Muscle of arm (tissue), 12 donors: ENCODE data around the gene HOXA4. TPM values are rescaled to one million over a fixed set of nuclear protein-coding genes. Genes with fewer than 3 reads are reported as not detected.

Experiments
- DNase-seq: peaks from one replicate; pipeline ENCODE4 v3.0.0-alpha.2; 2013
- polyA plus RNA-seq, 12 donors: library from polyadenylated mRNA; unstranded; fragments of 120-200 nt; gene quantifications; one replicate each; pipeline ENCODE4 v1.2.1, GENCODE V29; 2013; ENCODE audit not compliant: insufficient read length in 12 of 12

Gene HOXA4
- polyA plus RNA-seq, 12 donors: 15.4 to 32.6 (median 27.3) TPM; not detected in 1

DNA sequence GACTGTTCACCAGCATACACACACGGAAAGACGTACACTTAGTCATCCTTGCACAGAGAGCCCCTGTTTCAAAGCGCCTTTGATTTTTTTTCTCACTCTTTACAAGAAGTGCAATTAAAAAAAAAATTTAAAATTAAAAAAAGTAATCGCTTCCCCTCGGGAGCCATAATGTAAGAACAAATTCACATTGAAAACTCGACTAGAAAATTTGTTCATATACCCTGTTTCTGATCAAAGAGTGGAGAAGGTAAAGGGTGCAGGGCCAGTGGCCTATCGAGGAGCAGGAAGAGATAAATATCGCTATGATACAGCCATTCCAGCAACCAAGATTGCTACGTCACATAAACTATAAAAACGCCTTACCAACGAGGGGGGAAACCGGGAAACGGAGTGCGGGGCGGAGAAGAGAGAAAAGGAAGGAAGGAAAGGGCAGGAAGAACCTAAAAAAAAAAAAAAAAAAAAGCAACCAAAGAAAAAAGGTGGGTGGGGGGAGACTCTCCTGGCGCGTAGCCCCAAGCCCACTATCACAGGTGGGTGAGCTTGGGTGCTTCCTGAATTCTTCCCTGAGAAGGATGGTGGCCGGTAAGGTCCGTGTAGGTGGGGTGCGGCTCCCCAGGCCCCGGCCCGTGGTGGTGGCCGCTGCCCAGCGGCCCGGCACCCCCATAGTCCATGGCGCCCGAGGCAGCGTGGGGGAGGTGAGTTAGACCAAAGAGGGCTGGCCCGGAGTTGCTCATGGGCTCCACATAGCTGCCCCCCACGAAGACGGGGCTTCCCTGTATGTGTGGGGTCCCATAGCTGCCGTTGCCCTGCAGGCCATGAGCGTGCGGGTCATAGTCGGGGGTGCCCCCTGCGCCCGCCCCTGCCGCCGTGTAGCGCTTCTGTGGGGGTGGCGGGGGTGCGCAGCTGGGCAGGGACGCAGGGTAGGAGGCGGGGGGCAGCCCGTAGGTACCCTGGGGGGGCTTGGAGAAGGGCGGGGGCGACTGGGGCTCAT is 22.9 kb downstream of the HOXA4 start:
- DNase-seq: no peak

DNA sequence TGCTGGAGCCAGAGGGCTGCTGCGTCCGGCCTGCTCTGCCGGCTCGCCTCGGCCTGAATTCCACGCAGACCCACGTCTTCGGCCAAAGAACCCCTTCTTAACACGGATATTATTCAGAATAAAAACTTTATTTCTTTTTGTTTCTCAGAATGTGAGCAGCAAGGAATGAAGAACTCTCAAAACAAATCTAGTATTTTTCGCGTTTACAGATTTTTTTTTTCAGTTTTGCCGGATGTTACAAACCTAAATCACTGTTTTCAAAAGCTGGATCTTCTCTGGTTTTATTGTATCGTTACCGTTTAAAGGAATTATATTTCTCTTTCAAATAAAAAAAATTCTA is 23.7 kb downstream of the HOXA4 start:
- no peak for DNase-seq

DNA sequence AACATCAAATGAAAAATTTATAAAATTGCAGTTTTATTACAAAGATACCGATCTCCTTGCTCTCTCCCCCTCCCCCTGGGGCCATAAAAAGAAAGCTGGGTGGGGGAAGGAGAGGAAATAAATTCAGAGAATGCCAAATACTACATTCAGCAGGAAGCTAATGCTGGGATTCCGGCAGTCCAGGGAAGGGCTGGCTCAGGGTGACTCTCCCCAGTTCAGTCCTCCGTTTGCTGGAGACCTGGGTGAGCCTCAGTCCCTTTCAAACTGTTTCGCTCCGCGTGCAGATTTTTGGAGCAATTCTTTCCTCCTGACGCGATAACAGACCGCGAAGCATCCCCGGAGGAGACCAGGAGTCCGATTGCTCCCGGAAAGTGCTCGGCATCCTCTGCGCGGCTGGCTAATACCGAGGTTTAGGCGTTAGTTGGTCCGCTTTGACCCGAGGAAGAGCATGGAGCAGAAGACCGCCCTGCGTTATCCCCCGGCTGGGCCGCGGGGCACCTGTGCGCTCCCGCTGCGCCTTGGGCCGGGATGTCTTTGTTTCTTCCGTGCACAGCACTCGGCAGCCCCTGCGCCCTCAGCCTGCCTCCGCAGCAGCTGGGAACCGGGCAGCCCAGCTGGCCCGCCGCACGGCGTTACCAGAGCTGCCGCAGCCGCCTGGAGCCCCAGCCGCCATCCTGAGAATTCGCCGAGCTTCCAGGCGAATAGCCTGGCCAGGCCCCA is 24.2 kb downstream of the HOXA4 start:
- no peak for DNase-seq

DNA sequence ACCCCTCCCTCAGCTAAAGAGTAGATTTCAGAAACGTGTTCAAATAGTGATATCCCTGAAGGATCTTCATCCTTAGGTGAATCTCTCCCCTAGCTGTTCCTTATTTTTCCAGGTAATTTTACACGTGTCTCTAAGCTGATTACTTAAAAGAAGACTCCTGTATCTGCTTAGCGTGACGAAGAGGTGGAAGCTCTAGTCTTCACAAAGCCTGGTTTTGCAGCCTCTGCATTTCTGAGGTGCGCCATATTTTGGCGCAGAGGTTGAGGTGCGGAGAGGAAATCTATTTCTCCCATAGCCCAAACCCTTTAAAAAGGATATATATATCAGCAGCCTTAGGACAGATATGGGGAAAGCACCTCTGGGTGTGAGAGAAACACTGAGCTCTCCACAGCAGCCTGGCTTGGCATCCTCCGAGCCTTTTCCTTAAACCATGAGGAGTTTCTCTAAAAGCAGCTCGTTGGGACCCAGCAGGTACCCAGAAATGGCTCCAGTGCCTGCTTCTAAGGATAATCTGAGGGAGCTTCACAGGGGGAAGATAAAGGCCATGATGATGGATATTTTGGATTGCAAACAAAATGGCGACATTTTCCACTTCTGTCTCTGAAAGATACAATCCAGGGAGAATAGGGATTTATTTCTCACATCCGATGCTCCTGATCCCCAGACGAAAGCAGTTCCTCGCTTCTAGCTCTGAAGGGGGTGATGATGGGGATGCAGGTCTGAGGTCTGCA is 25.1 kb downstream of the HOXA4 start:
- no peak for DNase-seq

DNA sequence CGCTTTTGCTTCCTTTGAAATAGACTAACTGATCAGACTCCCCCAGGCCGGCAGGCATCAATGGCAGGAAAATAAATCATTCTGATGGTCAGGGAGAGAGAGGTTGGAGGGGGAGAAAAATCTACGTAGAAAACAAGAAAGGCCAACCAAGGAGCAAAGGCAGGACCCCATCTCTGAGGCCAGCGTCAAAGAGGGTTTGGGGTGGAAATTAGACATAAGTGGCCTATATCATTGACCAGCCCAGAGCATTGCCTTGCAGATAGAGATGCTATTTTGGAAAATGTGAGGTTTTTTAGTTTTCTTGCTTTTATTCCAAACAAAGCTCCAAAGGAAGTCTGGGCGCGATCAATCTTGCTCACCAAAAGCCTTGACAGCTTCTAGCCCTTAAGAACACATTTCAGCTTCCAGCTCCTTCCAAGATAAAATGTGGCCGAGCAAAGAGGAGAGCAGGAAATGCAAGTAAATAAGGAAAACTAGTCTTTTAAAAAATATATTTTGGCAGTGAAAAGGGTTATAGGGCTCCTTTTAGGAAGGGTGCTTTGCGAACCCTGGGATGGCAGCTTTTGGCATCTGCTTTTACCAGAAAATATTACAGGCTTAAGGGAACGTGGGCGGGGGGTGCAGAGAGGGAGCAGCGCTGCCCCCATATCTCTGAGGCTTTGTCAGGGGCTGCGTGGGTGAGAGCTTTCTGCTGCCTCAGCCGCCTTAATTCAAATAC is 26.1 kb downstream of the HOXA4 start:
- no peak for DNase-seq

DNA sequence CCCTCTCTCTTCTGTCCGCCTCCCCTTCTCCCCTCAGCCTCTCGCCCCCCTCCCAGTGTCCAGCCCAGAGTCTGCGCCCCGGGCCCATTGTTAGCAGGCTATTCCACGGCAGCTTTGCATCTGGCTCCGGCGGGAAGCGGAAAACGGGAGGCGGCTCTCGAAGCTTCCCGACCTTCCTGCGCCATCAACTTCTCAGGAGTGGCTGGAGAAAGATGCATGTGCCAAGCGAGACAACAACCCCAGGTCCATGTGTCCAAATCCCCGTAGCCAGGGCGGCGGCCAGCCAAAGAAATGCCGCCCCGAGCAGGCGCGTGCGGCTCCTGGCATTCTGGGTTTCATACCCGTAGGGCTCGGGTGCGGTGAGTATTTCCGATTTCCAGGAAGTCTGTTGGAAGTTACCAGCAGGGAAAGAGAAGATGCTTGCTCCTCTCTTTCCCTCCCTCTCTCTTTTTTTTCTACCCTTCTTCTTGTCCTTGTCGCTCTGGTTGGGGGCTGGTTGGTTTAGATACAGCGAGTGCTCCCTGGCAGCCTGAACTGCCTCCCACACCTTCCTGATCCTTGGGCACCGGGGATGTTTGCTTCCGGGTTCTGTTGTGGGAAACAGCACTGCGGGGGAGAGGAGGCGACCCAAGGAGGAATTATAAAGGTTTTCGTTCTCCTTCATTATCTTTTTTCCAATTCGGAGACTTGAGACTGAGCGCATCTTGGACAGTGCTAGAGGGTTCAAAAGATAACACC is 26.9 kb downstream of the HOXA4 start:
- no peak for DNase-seq

DNA sequence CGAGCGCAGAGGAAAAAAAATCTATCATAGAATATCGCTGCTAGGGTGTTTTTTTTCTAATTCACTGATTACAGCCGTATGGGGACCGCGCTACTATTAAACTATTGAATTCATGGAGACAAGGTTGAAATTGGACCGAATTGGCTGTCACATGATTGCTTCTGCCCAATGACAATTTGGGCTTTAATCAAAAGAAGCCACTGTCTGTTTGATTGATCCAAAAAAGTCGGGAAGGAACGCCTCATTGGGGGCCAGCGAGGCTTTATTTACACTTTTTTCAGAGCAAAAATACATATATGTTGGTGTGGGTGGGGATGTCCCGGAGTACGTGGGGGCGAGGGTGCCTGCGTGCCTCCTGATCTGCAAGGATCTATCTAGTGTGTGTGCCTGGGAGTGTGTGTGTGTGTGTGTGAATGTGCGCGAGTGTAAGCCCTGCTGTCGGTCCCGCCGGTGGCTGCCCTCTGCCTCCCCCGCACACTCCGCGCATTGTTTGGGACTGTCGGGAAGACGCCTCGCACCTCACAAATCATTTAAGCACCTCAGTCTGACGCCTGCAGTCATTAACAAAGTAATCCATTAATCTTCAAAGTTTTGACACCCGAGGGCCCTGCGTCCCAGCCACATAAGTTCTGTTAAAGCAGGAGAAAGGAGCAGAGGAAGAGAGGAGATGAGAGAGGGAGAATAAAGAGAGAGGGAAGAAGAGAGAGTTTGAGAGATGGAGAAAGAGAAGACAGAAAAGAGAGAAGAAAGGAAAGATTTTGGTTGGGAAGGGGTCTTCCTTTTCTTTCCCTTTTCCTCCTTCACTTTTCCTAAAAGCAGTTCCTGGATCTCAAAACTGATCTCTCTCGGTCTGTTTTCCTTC is 27.7 kb downstream of the HOXA4 start, which contains the start of gene HOXA2:
Gene HOXA2, minus strand, starts transcription at position 103 of the 862 bp plus-strand sequence. CDS start 183 bp downstream, outside the sequence.
- no peak for DNase-seq

DNA sequence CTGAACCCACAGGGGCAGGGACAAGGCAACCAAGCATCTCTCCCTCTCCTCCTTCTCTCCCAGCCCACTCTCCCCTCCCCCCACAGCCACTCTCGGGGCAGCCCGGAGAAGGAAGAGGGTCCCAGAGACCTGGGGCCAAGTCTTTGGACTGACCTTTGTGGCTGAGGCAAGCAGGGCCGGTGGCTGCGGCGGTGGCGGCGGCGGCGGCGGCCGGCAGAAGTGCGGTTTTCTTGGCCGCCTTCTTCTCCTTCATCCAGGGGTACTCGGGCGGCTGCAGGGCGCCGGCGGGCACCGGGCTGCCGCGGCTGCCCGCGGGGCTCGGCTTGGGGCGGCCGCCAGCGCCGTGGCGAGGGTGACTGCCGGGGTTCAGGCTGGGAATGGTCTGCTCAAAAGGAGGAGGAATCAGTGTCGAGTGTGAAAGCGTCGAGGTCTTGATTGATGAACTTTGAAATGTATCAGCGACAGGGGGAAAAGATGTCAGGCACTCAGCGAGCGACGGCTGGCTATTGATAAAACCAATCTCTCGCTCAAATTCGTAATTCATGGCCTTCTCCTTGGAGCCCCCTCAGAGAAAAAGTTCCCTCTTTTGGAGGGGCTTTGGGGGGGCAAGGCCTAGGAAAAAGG is 28.5 kb downstream of the HOXA4 start:
- no peak for DNase-seq

DNA sequence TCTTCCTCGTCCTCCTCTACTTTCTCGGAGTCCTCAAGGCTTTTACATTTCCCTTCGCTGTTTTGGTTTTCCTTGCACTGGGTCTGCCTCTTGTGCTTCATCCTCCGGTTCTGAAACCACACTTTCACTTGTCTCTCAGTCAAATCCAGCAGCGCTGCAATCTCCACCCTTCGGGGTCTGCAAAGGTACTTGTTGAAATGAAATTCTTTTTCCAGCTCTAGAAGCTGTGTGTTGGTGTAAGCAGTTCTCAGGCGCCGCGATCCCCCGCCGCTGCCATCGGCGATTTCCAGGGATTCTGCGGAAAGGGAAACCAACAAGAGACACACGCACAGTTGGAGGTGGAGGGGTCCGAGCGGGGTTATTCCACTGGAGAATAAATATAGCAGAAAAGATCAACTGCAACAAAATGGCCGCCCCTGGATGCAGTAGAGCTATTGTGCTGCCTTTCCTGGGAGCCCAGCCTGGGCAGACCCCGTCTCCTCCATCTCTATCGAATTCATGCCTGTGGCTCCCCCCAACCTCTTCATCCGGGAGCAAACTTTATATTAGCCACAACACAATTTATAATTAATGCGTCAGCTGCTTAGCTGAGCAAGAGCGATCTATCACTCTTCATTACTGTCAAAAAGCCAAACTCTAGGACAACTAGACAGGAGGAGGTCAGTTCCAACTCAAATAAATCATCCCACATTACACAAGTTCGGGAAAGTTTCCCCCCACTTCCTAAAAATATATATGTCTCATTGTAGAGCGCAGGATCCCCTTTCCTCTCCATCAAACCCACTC is 29.2 kb downstream of the HOXA4 start:
- peak; percentile 43 for DNase-seq

DNA sequence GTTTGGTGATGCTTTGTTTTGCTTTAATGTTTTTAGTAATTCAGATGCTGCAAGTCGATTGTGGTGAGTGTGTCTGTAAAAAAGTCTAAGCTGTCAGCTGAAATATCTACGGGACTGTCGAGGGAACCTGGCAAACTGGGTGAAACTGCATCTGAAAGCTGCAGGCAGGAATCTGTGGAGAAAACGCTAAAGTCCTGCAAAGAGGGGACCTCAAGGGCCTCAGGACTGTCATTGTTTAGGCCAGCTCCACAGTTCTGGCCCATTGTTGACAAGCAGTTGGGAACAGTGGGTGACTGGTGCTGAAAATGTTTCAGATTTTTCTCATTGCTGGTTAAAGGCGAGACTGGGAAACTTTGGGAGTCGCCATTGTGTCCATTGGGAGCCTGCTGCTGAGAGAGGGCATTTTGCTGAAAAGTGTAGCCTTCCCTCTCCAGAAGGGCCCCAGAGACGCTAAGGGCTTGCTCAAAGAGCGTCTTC is 29.8 kb downstream of the HOXA4 start:
- peak; percentile 28 for DNase-seq

DNA sequence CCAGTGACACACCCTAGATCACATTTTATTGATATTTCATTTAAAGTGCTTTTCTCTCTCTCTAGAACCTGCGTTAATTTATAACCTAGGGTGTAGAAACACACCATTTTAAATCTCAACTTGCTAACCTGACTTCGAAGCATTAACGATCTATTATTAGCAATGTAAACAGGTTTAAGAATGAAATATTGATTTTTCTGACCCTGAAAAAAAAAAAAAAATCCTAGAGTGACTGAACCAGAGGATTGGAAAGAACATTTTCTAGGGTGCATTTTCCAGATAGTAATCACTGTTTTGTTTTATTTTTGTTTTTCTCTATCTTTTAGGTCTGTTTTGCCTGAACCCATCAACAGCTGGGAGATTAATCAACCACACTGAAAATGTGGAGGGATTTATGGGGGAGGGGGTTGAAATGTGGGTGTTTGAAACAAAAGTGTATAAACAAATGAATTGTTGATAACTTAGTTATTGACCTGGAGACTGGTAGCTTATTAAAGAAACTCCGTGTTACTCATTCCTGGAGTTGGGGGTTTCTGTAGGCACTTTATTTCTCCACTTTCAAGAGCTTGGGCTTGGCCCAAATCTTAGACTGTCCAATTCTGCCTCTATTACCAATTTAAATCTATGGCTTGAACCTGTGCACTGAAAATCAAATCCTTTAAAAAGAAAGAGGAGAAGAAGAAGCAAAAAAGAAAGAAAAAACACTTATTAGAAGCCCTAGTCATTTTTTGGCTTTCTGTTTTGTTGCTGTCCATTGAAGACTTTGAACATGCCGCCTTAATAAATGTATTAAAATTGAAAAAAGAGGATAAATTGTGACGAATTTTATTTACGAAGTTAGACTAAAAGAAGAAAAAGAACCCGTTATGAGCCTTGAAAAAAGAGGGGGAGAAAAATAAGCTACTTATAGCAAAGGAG is 30.8 kb downstream of the HOXA4 start:
- no peak for DNase-seq

DNA sequence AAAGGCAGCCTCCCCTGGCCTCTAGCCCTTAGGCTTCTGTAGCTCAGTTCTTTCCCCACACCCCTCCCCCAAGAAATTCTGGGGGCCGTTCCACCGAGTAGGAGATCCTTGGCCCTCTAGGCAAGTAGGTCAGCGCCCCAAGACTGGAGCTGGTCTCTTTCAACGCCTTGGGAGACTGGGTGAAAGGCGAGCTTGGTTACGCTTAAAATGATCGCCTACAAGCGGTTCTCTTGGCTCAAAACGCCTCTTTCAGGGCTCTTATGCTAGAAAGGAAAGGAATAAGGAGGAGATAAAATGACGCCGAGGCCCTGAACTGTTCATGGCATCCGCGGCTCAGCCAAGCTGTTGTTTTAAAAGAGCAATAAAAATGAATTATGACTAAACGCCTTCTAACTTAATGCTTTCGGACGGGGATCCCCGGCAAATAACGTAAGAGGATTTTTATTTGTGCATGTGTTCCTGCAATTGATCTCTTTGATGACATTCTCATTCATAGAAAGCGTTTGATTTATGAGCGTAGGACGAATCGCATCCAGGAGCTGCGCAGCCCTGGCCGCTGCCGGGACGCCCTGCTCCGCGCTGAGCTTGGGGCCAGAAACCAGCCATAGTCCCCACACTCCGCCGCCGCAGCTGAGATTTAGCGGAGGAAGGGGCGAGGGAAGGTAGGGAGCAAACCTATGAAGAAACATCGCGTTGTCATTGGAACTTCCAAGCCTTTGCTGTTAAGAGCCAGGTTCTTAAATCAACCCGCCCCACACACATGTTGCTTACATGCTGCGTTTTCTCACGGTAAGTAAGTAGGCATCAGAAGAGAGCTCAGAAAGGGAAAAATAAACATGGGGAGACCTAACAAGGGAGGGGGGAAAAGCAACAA is 31.7 kb downstream of the HOXA4 start:
- DNase-seq: peak; percentile 63

DNA sequence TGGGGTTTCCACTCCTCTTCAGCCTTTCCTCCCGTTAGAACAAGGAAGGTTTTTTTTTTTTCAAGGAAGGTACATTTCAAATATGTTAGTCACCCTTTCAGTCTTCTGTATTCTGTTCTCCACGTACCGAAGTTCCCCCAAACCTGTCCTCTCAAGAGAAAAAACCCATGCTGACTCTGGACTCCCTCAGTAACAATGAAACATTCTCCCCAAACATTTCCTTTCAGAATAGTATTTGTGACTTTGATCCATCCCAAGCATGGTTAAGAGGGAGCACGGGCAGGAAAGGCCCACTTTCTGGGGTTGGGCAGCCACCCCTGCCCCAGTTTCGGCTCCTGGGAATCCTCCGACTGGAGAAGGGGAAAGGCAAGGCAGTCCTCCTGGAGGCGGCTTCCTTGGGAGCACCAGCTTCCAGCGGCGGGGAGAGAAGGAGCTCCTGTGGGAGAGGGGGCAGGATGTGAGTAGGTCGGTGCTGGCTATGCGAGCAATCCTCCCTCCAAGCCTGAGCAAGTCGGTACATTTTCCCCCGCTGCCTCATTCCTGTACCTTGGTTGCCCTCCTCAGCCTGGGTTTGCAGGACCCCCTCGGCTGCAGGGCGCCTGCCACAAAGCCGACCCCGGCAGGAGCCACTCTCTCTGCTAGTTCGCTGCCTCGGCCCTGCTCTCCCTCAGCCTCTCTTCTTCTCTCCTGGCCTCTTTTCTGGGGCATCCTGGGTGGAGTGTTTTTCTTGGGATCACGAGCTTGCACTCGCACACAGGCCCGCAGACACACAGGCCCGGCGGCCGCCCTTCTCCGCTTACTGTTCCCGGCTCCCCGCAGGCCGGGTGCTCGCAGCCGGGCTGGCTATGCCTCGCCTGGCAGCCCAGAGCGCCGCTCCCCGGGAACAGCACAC is 32.6 kb downstream of the HOXA4 start:
- no peak for DNase-seq

DNA sequence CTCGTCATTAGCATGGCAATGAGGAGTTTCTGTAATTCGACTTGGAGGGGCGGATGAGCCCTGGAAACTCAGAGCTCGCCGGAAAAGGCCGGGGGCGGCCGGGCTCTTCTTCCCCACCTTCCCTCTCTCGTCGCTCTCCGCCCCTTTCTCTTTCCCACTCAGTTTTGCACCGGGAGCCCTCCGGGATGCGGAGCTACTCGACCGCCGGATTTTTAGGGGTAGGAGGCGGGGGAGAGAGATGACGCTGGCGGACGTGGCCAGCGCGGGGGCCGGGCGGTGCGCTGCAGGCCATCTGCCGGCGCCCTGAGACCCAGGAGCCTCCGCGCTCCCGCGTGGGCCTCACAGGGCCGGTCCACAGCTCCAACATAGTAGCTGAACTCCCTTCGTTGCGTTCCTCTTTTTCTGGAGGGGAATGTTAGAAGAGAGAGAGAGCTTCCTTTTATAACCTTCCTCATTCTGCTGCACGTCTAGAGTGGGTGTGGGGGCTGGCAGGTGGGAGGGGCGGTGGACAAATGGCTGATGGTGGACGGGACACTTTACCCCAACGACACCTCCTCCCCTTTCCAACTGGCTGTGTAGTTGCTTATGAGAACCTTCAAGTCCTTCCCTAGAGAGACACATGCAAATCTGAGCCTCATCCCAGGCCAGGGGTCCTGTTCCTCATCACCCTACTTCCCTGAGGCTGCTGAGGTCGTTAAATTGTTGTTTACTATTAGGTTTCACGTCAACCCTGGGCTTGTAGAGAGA is 33.6 kb downstream of the HOXA4 start:
- DNase-seq: peak; percentile 69
